Common myeloid progenitor, CD34-positive (primary cell): Measurements from ENCODE around the gene ABCD1.
"Not testable (repeated sequence)": the region's sequence is repeated elsewhere in the genome, so short reads cannot be mapped to it uniquely, and the experiment has no call there.

Source experiments
- CTCF ChIA-PET: fragments of 350-600 bp; sonication (Branson Sonifier 250); formaldehyde crosslinking; loops from one replicate; lab custom pipeline; 2021; ENCODE audit warnings: antibody characterized with exemption; lab: Charles Lee
- POLR2A ChIA-PET: fragments of 350-600 bp; sonication (Branson Sonifier 250); formaldehyde crosslinking; loops from one replicate; lab custom pipeline; 2021; ENCODE audit warnings: antibody characterized with exemption; lab: Charles Lee
- DNase-seq, 3 donors: peaks; one replicate each; pipeline versions ENCODE4 v3.0.0 to v3.0.0-alpha.2; 2013
- H3K27ac ChIP-seq, 2 experiments: 1 replicate in 1 of 2; 2 replicates in 1 of 2; pipeline ENCODE4 v1.7.0; 2013; ENCODE audit warnings: inconsistent platforms in 2 of 2, low read length in 2 of 2, mild to moderate bottlenecking in 2 of 2, low read depth in 1 of 2, moderate library complexity in 1 of 2; ENCODE audit not compliant: severe bottlenecking in 2 of 2, insufficient read depth in 1 of 2, poor library complexity in 1 of 2
- H3K27me3 ChIP-seq, 5 experiments: replicated peaks in 2 of 5; 1 replicate in 3 of 5; 2 replicates in 2 of 5; pipeline versions ENCODE4 v1.6.1 to v1.7.0; 2013; ENCODE audit warnings: low read length in 4 of 5, mild to moderate bottlenecking in 2 of 5, moderate library complexity in 2 of 5, inconsistent platforms in 1 of 5; ENCODE audit not compliant: insufficient read depth in 5 of 5, control insufficient read depth in 4 of 5
- H3K36me3 ChIP-seq, 4 experiments: 1 replicate in 2 of 4; 2 replicates in 2 of 4; pipeline versions ENCODE4 v1.6.1 to v1.7.0; 2013; ENCODE audit warnings: low read length in 3 of 4, control low read depth in 1 of 4, mild to moderate bottlenecking in 1 of 4; ENCODE audit not compliant: control insufficient read depth in 4 of 4, insufficient read depth in 4 of 4
- H3K4me1 ChIP-seq, 4 experiments: 1 replicate in 3 of 4; 2 replicates in 1 of 4; pipeline versions ENCODE4 v1.6.1 to v1.7.1; 2013; ENCODE audit warnings: low read length in 3 of 4, mild to moderate bottlenecking in 3 of 4, control low read depth in 1 of 4, inconsistent platforms in 1 of 4, moderate library complexity in 1 of 4; ENCODE audit not compliant: control insufficient read depth in 4 of 4, insufficient read depth in 4 of 4; ENCODE audit errors: control extremely low read depth in 1 of 4
- H3K4me3 ChIP-seq, 7 experiments: 1 replicate in 4 of 7; 2 replicates in 3 of 7; pipeline versions ENCODE4 v1.5.1 to v1.7.0; 2013; ENCODE audit warnings: mild to moderate bottlenecking in 7 of 7, low read length in 6 of 7, moderate library complexity in 6 of 7, inconsistent platforms in 2 of 7, low read depth in 2 of 7, control low read depth in 1 of 7; ENCODE audit not compliant: insufficient read depth in 4 of 7, control insufficient read depth in 1 of 7; ENCODE audit errors: extremely low read depth in 1 of 7
- H3K9me3 ChIP-seq, 5 experiments: 1 replicate in 4 of 5; 2 replicates in 1 of 5; pipeline versions ENCODE4 v1.6.1 to v1.7.1; 2013; ENCODE audit warnings: low read length in 4 of 5, mild to moderate bottlenecking in 2 of 5, inconsistent platforms in 1 of 5, low read depth in 1 of 5, moderate library complexity in 1 of 5; ENCODE audit not compliant: control insufficient read depth in 4 of 5, insufficient read depth in 2 of 5; ENCODE audit errors: control extremely low read depth in 1 of 5
- WGBS: methylation state at CpG from one replicate; pipeline ENCODE4 v1.1.5; 2013; ENCODE audit not compliant: insufficient coverage; 5-methylcytosine and 5-hydroxymethylcytosine counted together

Gene ABCD1

GRCh38 chrX:153728095-153728494 lies 3.4 kb downstream of the ABCD1 start:
- CTCF ChIA-PET, result interaction anchor here (0.6 to 2.0 kb wide), 5 partner anchors 10 to 27 kb away, joined by 3 to 5 read pairs (median 3); no protein-coding TSS in a partner anchor
- H3K4me3 ChIP-seq, result no peak overlapping the region
- peaks cover 0 to 20% (median 2%) of the 10 kb centered on the region in 5 experiments for H3K9me3 ChIP-seq
- POLR2A ChIA-PET, result no interaction called here
- peaks cover 0 to 13% (median 0%) of the 10 kb centered on the region in 5 experiments for H3K27me3 ChIP-seq
- H3K36me3 ChIP-seq, result peaks cover 0 to 2% (median 0%) of the 10 kb centered on the region in 4 experiments
- no peak for DNase-seq
- H3K4me1 ChIP-seq, result peaks cover 0 to 34% (median 33%) of the 10 kb centered on the region in 4 experiments
- no peak overlapping the region for H3K27ac ChIP-seq
- WGBS, result 88% methylated on average over 5 of the region's 6 CpGs

- peaks cover 0 to 15% (median 2%) of the 10 kb centered on the region in 5 experiments for H3K9me3 ChIP-seq
- no peak overlapping the region for H3K27ac ChIP-seq
- peaks cover 0 to 5% (median 0%) of the 10 kb centered on the region in 5 experiments for H3K27me3 ChIP-seq
- no peak overlapping the region for H3K4me3 ChIP-seq
- no peak for DNase-seq
- peaks cover 0 to 2% (median 0%) of the 10 kb centered on the region in 4 experiments for H3K36me3 ChIP-seq
- ChIA-PET POLR2A (interaction anchor here (0.7 kb wide), 1 partner anchor 189 kb away, joined by 3 read pairs; no protein-coding TSS in a partner anchor), CTCF (interaction anchor here (1.2 to 2.0 kb wide), 2 partner anchors 20 to 22 kb away, joined by 3 to 5 read pairs; no protein-coding TSS in a partner anchor)
- peaks cover 0 to 33% (median 31%) of the 10 kb centered on the region in 4 experiments for H3K4me1 ChIP-seq
- 98% methylated on average over 18 of the region's 23 CpGs for WGBS
These were observed 4.4 kb downstream of the ABCD1 start for GRCh38 chrX:153728951-153729631.

- CTCF ChIA-PET, H3K27me3 ChIP-seq, POLR2A ChIA-PET, H3K27ac ChIP-seq, DNase-seq, H3K36me3 ChIP-seq, H3K4me3 ChIP-seq: not testable (repeated sequence)
- 92% methylated on average over 23 of the region's 23 CpGs for WGBS
- H3K4me1 ChIP-seq, result peaks cover 0 to 29% (median 27%) of the 10 kb centered on the region in 4 experiments
- H3K9me3 ChIP-seq, result peaks cover 0 to 12% (median 2%) of the 10 kb centered on the region in 5 experiments
These were observed 5.5 kb downstream of the ABCD1 start for GRCh38 chrX:153730115-153730514.

DNA sequence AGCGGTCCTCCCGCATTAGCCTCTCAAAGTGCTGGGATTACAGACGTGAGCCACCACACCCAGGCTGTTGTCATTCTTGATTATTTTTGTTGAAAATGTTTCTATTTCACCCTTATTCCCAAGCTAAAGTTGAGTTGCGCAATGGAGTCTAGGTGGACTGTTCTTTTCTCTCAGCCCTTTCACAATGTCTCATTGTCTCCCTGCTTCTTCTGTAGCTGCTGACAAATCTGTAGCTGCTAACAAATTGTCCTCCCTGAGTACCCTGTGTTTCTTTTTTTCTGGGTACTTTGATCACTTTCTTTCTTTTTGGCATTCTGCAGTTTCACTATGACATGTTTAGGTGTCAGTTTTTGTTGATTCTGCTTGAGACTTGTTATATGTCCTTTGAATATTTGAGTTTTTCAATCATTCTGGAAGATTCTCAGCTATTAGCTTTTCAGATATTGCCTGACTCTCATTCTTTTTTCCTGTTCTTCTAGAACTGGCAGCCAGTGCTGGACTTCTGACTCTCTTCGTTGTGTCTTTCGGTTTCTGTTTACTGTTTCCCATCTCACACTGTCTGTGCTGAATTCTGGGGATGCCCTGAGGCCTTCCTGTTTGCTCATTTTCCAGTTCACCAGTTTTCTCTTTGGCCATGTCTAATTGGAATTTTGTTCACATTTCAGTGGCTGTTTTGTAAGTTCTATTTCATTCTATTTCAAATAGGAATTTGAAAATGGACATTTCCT lies 6.6 kb downstream of the ABCD1 start:
- Histone ChIP-seq H3K36me3 (peaks cover 0 to 2% (median 0%) of the 10 kb centered on the region in 4 experiments), H3K27ac (no peak overlapping the region), H3K9me3 (peaks cover 0 to 12% (median 0%) of the 10 kb centered on the region in 5 experiments), H3K4me3 (no peak overlapping the region), H3K4me1 (peaks cover 0 to 17% (median 15%) of the 10 kb centered on the region in 4 experiments), H3K27me3 (peaks cover 0 to 5% (median 0%) of the 10 kb centered on the region in 5 experiments)
- DNase-seq, result no peak
- ChIA-PET POLR2A (no interaction called here), CTCF (no interaction called here)
- WGBS, result 94% methylated on average over 3 of the region's 6 CpGs

- H3K27ac ChIP-seq, result no peak overlapping the region
- H3K9me3 ChIP-seq, result peaks cover 0 to 12% (median 0%) of the 10 kb centered on the region in 5 experiments
- no peak overlapping the region for H3K4me3 ChIP-seq
- ChIA-PET POLR2A (no interaction called here), CTCF (no interaction called here)
- H3K4me1 ChIP-seq, result peaks cover 0 to 12% (median 10%) of the 10 kb centered on the region in 4 experiments
- H3K27me3 ChIP-seq, result peaks cover 0 to 5% (median 0%) of the 10 kb centered on the region in 5 experiments
- no peak for DNase-seq
- peaks cover 0 to 4% (median 0%) of the 10 kb centered on the region in 4 experiments for H3K36me3 ChIP-seq
- 80% methylated on average over 1 of the region's 3 CpGs for WGBS
These were observed 7.2 kb downstream of the ABCD1 start for GRCh38 chrX:153731845-153732215.

GRCh38 chrX:153732401-153732800 lies 7.7 kb downstream of the ABCD1 start:
- Histone ChIP-seq H3K4me3 (no peak overlapping the region), H3K9me3 (peaks cover 0 to 12% (median 0%) of the 10 kb centered on the region in 5 experiments), H3K27ac (no peak overlapping the region), H3K27me3 (peaks cover 0 to 5% (median 0%) of the 10 kb centered on the region in 5 experiments), H3K36me3 (peaks cover 0 to 7% (median 0%) of the 10 kb centered on the region in 4 experiments), H3K4me1 (peaks cover 0 to 6% (median 4%) of the 10 kb centered on the region in 4 experiments)
- ChIA-PET CTCF (no interaction called here), POLR2A (no interaction called here)
- WGBS, result 94% methylated on average over 14 of the region's 14 CpGs
- DNase-seq, result no peak
